Stimulated activated CD4-positive, alpha-beta T cell treated with anti-CD3 and anti-CD28 coated beads, Interleukin-2, amount 100 ng/mL, for 48 hours (primary cell): ENCODE results near the gene RANBP3L.
"Not testable (repeated sequence)": the region's sequence is repeated elsewhere in the genome, so short reads cannot be mapped to it uniquely, and the experiment has no call there.

ENCODE experiments used
- DNase-seq, 2 donors: peaks; one replicate each; pipeline ENCODE4 v3.0.0-alpha.2; 2020

Gene RANBP3L

GRCh38 chr5:36301858-36302603, at the start of gene RANBP3L:
Gene RANBP3L (minus strand): TSS chr5:36301902. CDS start chr5:36301416, 486 bp downstream.
- DNase-seq, result no peak

GRCh38 chr5:36346896-36347690, 45.4 kb upstream of the RANBP3L start:
- no peak for DNase-seq

GRCh38 chr5:36344899-36345298, 43.2 kb upstream of the RANBP3L start:
- no peak for DNase-seq

- DNase-seq, result not testable (repeated sequence)
Observed at GRCh38 chr5:36341720-36342119, 40.0 kb upstream of the RANBP3L start.

- no peak for DNase-seq
Observed at GRCh38 chr5:36337597-36337996, 35.9 kb upstream of the RANBP3L start.

GRCh38 chr5:36334315-36334714, 32.6 kb upstream of the RANBP3L start:
- no peak for DNase-seq

GRCh38 chr5:36332720-36333119, 31.0 kb upstream of the RANBP3L start:
- DNase-seq, result not testable (repeated sequence)

- no peak for DNase-seq
Observed at GRCh38 chr5:36325196-36325595, 23.5 kb upstream of the RANBP3L start.

- no peak for DNase-seq
Observed at GRCh38 chr5:36323926-36324781, 22.5 kb upstream of the RANBP3L start.

GRCh38 chr5:36312953-36313672, 11.4 kb upstream of the RANBP3L start:
- DNase-seq, result no peak

- no peak for DNase-seq
Observed at GRCh38 chr5:36311956-36312355, 10.3 kb upstream of the RANBP3L start.

- no peak for DNase-seq
Observed at GRCh38 chr5:36310138-36310537, 8.4 kb upstream of the RANBP3L start.

- peak in 1 of 2 donors; percentile 5 for DNase-seq
Observed at GRCh38 chr5:36305571-36306326, 4.0 kb upstream of the RANBP3L start.

- DNase-seq, result no peak
Observed at GRCh38 chr5:36304095-36304805, 2.5 kb upstream of the RANBP3L start.

GRCh38 chr5:36300927-36301540, 668 bp downstream of the RANBP3L start:
- no peak for DNase-seq

GRCh38 chr5:36300191-36300926, 1.3 kb downstream of the RANBP3L start:
- DNase-seq, result no peak

GRCh38 chr5:36298552-36298951, 3.1 kb downstream of the RANBP3L start:
- DNase-seq, result no peak

- DNase-seq, result no peak
Observed at GRCh38 chr5:36297653-36298052, 4.0 kb downstream of the RANBP3L start.

- DNase-seq, result no peak
Observed at GRCh38 chr5:36285837-36286615, 15.7 kb downstream of the RANBP3L start.
